NCI-H2227 treated with DMSO at 0.1 percent for 48 hours (cell line): ENCODE data around the gene STON2.

Experiments used
- DNase-seq: peaks from one replicate; lab custom pipeline; 2025; lab: John Stamatoyannopoulos, UW

Gene STON2

DNA sequence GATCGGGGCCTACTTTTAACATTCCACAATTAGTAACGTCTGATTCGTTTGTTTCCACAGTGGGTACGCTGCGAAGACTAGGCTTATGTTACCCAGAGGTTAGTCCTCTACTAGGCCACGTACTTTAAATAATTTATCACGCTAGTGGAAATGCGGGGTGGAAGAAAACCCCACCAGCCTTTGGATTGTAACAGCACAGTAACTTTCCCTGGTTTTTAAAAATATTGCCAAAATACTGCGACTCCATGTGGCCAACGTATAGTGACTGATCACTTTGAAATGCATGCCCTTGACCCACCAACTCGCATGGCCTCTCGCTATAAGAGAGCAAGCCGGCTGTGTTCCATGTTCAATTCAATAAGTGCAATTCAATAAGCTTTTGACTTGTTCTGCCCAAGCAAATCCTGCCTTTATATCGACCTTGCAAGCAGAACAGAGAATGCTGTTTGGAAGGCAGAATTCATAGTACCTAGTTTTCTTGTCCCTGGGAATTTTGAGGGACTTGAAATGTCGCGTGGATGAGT, 178.5 kb downstream of the STON2 start:
- DNase-seq, result peak; percentile 65

DNA sequence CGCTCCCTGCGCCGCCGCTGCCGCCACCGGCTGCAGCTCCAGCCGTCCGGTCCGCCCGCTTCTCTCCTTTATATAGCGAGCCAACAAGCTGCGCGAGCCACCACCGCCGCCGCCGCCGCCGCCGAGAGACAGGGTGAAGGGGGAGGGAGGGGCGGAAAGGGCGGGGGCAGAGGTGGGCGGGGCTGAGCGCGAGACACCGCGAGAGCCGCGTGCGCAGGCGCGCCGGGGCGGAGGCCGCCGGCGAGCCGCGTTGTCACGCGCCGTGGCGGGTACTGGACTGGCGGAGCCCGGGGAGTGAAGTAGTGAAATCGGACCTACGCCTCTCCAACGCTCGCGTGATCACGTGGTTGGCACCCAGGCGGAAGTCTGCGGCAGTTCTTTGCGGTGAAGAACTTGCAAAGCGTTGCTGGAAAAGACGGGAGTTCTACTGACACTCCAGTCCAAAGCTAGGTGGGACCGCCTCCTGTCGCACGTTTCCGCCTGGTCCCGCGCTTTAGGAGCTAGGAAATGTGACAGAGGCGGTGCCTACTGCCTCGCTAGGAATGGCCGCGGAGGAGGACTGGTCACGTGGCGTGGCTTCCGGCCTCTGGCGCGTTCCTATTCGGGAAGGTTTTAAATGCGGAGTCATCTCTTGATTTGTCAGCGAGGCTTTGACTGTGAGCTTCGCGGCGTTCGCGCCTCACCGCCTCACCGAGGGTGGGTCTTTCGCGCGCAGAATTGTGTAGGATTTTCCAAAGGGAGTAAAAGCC, 179.1 kb downstream of the STON2 start, which contains the start of gene GTF2A1:
TSS of gene GTF2A1 (minus strand) at position 130 of the 749 bp plus-strand sequence. CDS start 441 bp downstream, outside the sequence.
- DNase-seq, result peak; percentile 97

DNA sequence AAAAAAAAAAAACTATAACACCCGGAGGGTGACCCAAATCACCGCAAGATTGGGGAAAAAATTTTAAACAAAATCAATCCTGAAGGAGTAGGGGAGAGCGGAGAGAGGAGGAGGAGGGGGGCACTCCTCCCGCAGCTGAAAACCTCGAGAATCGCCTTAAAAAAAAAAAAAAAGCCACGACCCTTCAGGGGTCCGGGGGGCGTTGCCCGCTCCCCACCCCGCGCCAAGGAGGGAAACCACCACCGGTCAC, 179.6 kb downstream of the STON2 start:
- DNase-seq, result no peak

DNA sequence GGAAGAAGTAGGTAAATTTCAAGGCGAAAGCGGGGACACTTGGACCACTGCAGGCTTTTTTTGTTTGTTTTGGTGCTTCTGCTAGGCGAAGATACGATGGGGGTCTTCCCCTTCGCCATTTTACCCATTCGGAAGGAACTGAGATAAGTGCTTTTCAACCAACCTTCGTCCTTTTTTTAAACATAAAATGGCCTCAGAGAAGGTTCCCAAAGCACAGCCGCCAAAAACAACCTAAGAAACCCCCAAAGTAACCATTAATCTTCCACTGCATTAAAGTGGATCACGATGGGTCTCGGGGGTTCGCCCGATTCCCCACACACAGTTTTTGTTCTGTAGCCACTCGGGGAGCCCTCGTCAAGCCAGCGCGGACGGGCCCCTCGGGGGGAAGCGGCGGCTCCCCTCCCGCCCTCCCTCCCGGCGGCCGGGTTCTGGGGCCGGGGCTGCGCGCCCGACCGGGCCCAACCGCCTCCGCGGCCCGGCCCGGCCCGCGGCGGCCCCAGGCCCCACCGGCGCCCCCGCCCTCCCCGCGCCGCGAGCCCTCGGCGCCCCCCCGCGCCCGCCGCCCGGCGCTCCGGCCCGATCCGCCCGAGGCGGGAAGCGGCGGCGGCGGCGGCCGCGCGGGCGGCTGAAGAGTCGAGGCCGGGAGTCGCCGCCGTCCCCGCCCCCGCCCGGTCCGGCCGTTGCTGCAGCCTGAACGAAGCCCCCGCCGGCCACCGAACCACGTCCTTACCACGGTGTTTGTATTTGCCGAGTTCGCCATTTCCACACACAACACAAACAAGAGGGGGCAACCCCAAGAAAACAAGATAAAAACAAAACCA, 180.2 kb downstream of the STON2 start:
- DNase-seq, result peak; percentile 53

DNA sequence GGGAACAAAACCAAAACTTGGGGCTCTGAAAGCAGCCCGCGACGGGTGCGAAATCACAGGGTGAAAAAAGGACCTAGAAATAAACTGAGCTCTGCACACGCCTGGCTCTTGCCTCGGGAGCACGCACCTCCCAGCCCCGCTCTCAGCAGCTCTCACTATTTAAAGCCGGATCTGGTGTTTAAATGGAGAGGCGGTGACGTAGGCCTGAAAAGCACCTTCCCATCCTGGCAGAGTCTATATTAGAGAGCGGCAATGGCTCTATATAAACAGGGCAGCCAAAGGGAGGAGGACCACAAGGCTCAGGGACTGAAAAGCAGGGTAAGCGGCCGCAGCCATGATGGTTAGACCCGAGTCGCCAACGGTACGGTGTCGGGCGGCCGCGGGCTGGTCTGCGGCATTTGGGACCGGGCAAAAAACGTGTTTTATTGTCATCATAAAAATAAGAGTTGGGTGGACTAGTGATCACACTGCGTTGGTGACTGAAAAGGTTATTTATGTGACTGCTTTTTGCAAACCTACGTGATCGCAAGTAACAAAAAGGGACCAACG, 180.8 kb downstream of the STON2 start:
- peak; percentile 97 for DNase-seq

DNA sequence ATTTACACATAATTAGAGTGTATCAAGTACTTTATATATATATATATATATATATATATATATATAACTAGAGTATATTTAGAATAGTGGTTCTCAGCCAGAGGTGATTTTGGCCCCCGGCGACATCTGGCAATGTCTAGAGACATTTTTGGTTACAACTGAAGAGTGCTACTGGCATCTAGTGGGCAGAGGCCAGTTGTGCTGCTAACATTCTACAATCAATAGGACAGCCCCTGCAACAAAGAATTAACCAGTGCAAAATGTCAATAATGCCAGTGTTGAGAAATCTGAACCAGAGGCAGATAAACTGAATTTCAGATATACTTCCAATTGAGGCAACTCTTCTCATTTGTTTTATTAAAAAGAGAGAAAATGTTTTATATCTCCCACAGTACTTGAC, 188.3 kb downstream of the STON2 start:
- DNase-seq, result no peak
